K562 (cell line): Measurements from ENCODE around the gene ZNF593OS. TPM values are rescaled to one million over a fixed set of nuclear protein-coding genes. Genes with fewer than 3 reads are reported as not detected.

Source experiments
- HMG20A ChIP-seq: fragments of 450-650 bp; formaldehyde crosslinking; conservative IDR thresholded peaks from 2 replicates; pipeline ENCODE4 v1.4.0; 2020; ENCODE audit warnings: mild to moderate bottlenecking, mixed read lengths
- HNRNPL ChIP-seq: fragments of 200-400 bp; formaldehyde crosslinking; IDR thresholded peaks from 2 replicates; pipeline ENCODE4 v1.6.1; 2017; ENCODE audit warnings: low read depth, mild to moderate bottlenecking, low read length
- HNRNPUL1 ChIP-seq: fragments of 200-400 bp; formaldehyde crosslinking; IDR thresholded peaks from 2 replicates; pipeline ENCODE4 v1.6.1; 2017; ENCODE audit warnings: low read length
- PML ChIP-seq: IDR thresholded peaks from 2 replicates; pipeline ENCODE4 v1.6.1; 2012; ENCODE audit warnings: low read length, inconsistent platforms
- POLR2G ChIP-seq: fragments of 200-400 bp; formaldehyde crosslinking; IDR thresholded peaks from 2 replicates; pipeline ENCODE4 v1.6.1; 2017; ENCODE audit warnings: low read depth, mild to moderate bottlenecking, antibody characterized with exemption, low read length, moderate library complexity
- POLR2H ChIP-seq: IDR thresholded peaks from 2 replicates; pipeline ENCODE4 v1.6.1; 2016; ENCODE audit warnings: missing genetic modification characterization, low read depth, mild to moderate bottlenecking, control low read depth, missing compliant biosample characterization, moderate library complexity
- POU5F1 ChIP-seq: fragments of 150-350 bp; IDR thresholded peaks from 2 replicates; pipeline ENCODE4 v1.6.1; 2014; ENCODE audit warnings: borderline replicate concordance, low read length, low read depth, mild to moderate bottlenecking; ENCODE audit not compliant: partially characterized antibody
- SETDB1 ChIP-seq: IDR thresholded peaks from one replicate; pipeline ENCODE4 v1.6.1; 2012; ENCODE audit warnings: low read length, control low read depth, inconsistent platforms
- TCF3 ChIP-seq: sonication (generic); formaldehyde crosslinking; IDR thresholded peaks from 2 replicates; pipeline ENCODE4 v1.4.0; 2020; ENCODE audit warnings: mild to moderate bottlenecking, missing genetic modification reagents
- THAP12 ChIP-seq: fragments of 250-450 bp; sonication (Bioruptor Pico); IDR thresholded peaks from 2 replicates; pipeline ENCODE4 v1.9.0; 2021; ENCODE audit warnings: mild to moderate bottlenecking, inconsistent platforms
- ZBTB40 ChIP-seq, 2 experiments: fragments of 450-650 bp in 1 of 2; sonication (generic) in 1 of 2; formaldehyde crosslinking in 1 of 2; IDR thresholded peaks; 2 replicates each; pipeline versions ENCODE4 v1.7.1 to v1.9.0; 2016 to 2022; ENCODE audit warnings: inconsistent platforms in 1 of 2, mild to moderate bottlenecking in 1 of 2, missing genetic modification reagents in 1 of 2
- ZNF354B ChIP-seq: fragments of 250-450 bp; sonication (Bioruptor Pico); IDR thresholded peaks from 2 replicates; pipeline ENCODE4 v1.4.0; 2020
- polyA plus RNA-seq, 8 experiments: library from polyadenylated mRNA; depleted of rRNA in 4 of 8; stranded (reverse) in 5 of 8; unstranded in 3 of 8; fragments of >200 nt; fragmentation: Nextera tagmentation in 2 of 8; fragmentation: Illumina TruSeq in 1 of 8; extraction: Ambion mirVana in 2 of 8; extraction: Trizol in 1 of 8; gene quantifications; 2 replicates each; pipeline versions ENCODE4 v1.2.1 to v1.2.3, GENCODE V29; 2011 to 2014; ENCODE audit warnings: inconsistent platforms in 1 of 8, missing spikeins in 1 of 8
- total RNA-seq, 7 experiments: library from RNA; depleted of rRNA in 6 of 7; stranded (reverse); fragments of >200 nt in 6 of 7; fragmentation: Illumina TruSeq in 2 of 7; extraction: Trizol in 2 of 7; gene quantifications; 2 replicates each; pipeline versions ENCODE4 v1.2.1 to v1.2.3, GENCODE V29; 2011 to 2021; ENCODE audit warnings: low replicate concordance in 1 of 7

The ZNF593OS gene
- total and polyA plus RNA-seq, 9 of the 15 experiments (the other 6 are each of a cell fraction or from before 2014, with no cell fraction given), result 0.24 to 0.27 TPM; not detected in 7

- TF ChIP-seq ZBTB40 (IDR thresholded peaks at IDR 0.05), result no peak
- TF ChIP-seq ZBTB40 (CRISPR knock-in tag; IDR thresholded peaks at IDR 0.05), result no peak
- TF ChIP-seq ZNF354B, result no peak
- peak; percentile 81 for TF ChIP-seq POLR2G
- TF ChIP-seq POLR2H, result no peak
- TF ChIP-seq SETDB1, result no peak
- TF ChIP-seq POU5F1, result no peak
- no peak for TF ChIP-seq HNRNPUL1
- no peak for TF ChIP-seq TCF3 (CRISPR knock-in tag)
- no peak for TF ChIP-seq PML
- TF ChIP-seq THAP12, result 0 out of 2 replicates have a peak, but pooled peaks have one; percentile 31
- no peak for TF ChIP-seq HMG20A (CRISPR knock-in tag)
- peak; percentile 80 for TF ChIP-seq HNRNPL
Observed at GRCh38 chr1:26164036-26164860, 7.4 kb downstream of the ZNF593OS start (continued).
